ENCODE data around the gene HIVEP3. TPM values are rescaled to one million over a fixed set of nuclear protein-coding genes. Genes with fewer than 3 reads are reported as not detected.

Gene HIVEP3
- polyA plus RNA-seq, 1 donor (not counting 4 experiments of a cell fraction or from before 2014, with no cell fraction given), result 1.1 TPM

GRCh38 chr1:41780322-41780721 lies 138.4 kb downstream of the HIVEP3 start:
- FAIRE-seq (no peak), DNase-seq (ENCODE audit: low read depth, low spot score) (no peak)
- no peak overlapping the region for H2AFZ ChIP-seq (ENCODE audit: control insufficient read depth, low read length)
- no peak overlapping the region for H3K4me3 ChIP-seq (ENCODE audit: control insufficient read depth in 2 of 3, extremely low read depth in 1 of 3, insufficient read depth in 2 of 3, low read depth in 1 of 3, low read length in 3 of 3)
- TF ChIP-seq CTCF (optimal IDR thresholded peaks at IDR 0.05 in 1 of 3, IDR thresholded peaks at IDR 0.05 in 1 of 3, conservative IDR thresholded peaks at IDR 0.05 in 1 of 3; ENCODE audit: extremely low read depth in 1 of 3, insufficient read depth in 2 of 3, low read length in 3 of 3) (no peak), EZH2 (IDR thresholded peaks at IDR 0.05; ENCODE audit: low read length) (no peak)
- no peak overlapping the region for H3K9ac ChIP-seq (ENCODE audit: control insufficient read depth, extremely low read depth, insufficient read depth, low read length)
- H3K4me1 ChIP-seq (ENCODE audit: control insufficient read depth, extremely low read depth, insufficient read depth, low read length), result peaks cover 11% of the 10 kb centered on the region
- no peaks in the 10 kb centered on the region for H3K9me3 ChIP-seq (ENCODE audit: control insufficient read depth, low read depth, low read length)
- no peaks in the 10 kb centered on the region for H4K20me1 ChIP-seq (ENCODE audit: control insufficient read depth, extremely low read depth, insufficient read depth, low read length)
- no peaks in the 10 kb centered on the region for H3K79me2 ChIP-seq (ENCODE audit: control insufficient read depth, insufficient read depth, low read length)
- dilution Hi-C loops (cut with MboI; ENCODE audit: extremely low pct_ligation_motif_present, low sequenced_read_pairs), result no loop called here
- H3K27ac ChIP-seq (ENCODE audit: control insufficient read depth, insufficient read depth, low read length), result no peak overlapping the region
- H3K36me3 ChIP-seq (ENCODE audit: control insufficient read depth in 2 of 2, extremely low read depth in 1 of 2, insufficient read depth in 2 of 2, low read length in 2 of 2), result no peaks in the 10 kb centered on the region
- peaks cover 6% of the 10 kb centered on the region for H3K27me3 ChIP-seq (ENCODE audit: control insufficient read depth, extremely low read depth, insufficient read depth, low read length)
- H3K9me1 ChIP-seq (ENCODE audit: control insufficient read depth, extremely low read depth, insufficient read depth, low read length), result no peaks in the 10 kb centered on the region
- H3K4me2 ChIP-seq (ENCODE audit: control insufficient read depth, extremely low read depth, insufficient read depth, low read depth, low read length), result no peak overlapping the region

- H3K4me2 ChIP-seq (ENCODE audit: control insufficient read depth, extremely low read depth, insufficient read depth, low read depth, low read length), result no peak overlapping the region
- H3K4me3 ChIP-seq (ENCODE audit: control insufficient read depth in 2 of 3, extremely low read depth in 1 of 3, insufficient read depth in 2 of 3, low read depth in 1 of 3, low read length in 3 of 3), result no peak overlapping the region
- no peak for FAIRE-seq
- H2AFZ ChIP-seq (ENCODE audit: control insufficient read depth, low read length), result no peak overlapping the region
- H4K20me1 ChIP-seq (ENCODE audit: control insufficient read depth, extremely low read depth, insufficient read depth, low read length), result no peaks in the 10 kb centered on the region
- H3K27me3 ChIP-seq (ENCODE audit: control insufficient read depth, extremely low read depth, insufficient read depth, low read length), result peaks cover 6% of the 10 kb centered on the region
- H3K9me3 ChIP-seq (ENCODE audit: control insufficient read depth, low read depth, low read length), result no peaks in the 10 kb centered on the region
- DNase-seq (ENCODE audit: low read depth, low spot score), result no peak
- H3K27ac ChIP-seq (ENCODE audit: control insufficient read depth, insufficient read depth, low read length), result no peak overlapping the region
- no peak for TF ChIP-seq EZH2 (IDR thresholded peaks at IDR 0.05; ENCODE audit: low read length)
- TF ChIP-seq CTCF (optimal IDR thresholded peaks at IDR 0.05 in 1 of 3, IDR thresholded peaks at IDR 0.05 in 1 of 3, conservative IDR thresholded peaks at IDR 0.05 in 1 of 3; ENCODE audit: extremely low read depth in 1 of 3, insufficient read depth in 2 of 3, low read length in 3 of 3), result no peak
- H3K9ac ChIP-seq (ENCODE audit: control insufficient read depth, extremely low read depth, insufficient read depth, low read length), result no peak overlapping the region
- no peaks in the 10 kb centered on the region for H3K9me1 ChIP-seq (ENCODE audit: control insufficient read depth, extremely low read depth, insufficient read depth, low read length)
- H3K79me2 ChIP-seq (ENCODE audit: control insufficient read depth, insufficient read depth, low read length), result no peaks in the 10 kb centered on the region
- H3K36me3 ChIP-seq (ENCODE audit: control insufficient read depth in 2 of 2, extremely low read depth in 1 of 2, insufficient read depth in 2 of 2, low read length in 2 of 2), result no peaks in the 10 kb centered on the region
- dilution Hi-C loops (cut with MboI; ENCODE audit: extremely low pct_ligation_motif_present, low sequenced_read_pairs), result no loop called here
- H3K4me1 ChIP-seq (ENCODE audit: control insufficient read depth, extremely low read depth, insufficient read depth, low read length), result peaks cover 11% of the 10 kb centered on the region
These were observed 139.4 kb downstream of the HIVEP3 start for GRCh38 chr1:41779360-41779759.

Measured in keratinocyte (primary cell).